ENCODE results near the gene ZNF710.

The ZNF710 gene

DNA sequence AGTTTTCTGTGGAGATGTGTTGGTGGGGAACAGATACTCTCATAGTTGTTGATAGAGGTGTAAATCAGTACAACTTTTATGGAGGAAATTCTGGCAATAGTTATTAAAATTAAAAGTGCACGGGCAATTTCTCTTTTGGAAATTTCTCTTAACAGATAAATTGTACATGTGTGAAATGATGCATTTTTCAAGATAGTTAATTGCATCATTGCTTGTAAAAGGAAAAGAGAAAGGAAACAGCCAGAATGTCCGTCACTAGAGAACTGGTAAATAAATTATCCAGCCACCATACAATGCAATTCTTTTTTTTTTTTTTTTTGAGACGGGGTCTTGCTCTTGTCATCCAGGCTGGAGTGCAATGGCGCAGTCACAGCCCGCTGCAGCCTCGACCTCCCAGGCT is 14.2 kb downstream of the ZNF710 start:
- Histone ChIP-seq H2AK5ac (ENCODE audit: low read length) (no peak overlapping the region), H3K4me1 (ENCODE audit: control insufficient read depth in 1 of 2, insufficient read depth in 2 of 2, low read length in 2 of 2) (peaks cover 3 to 5% of the 10 kb centered on the region in 2 experiments), H2AFZ (ENCODE audit: insufficient read depth, low read length, poor library complexity) (no peak overlapping the region), H3K23ac (ENCODE audit: low read length) (no peak overlapping the region), H3K9ac (ENCODE audit: low read length) (no peak overlapping the region), H3K79me2 (ENCODE audit: control insufficient read depth, insufficient read depth, low read length, poor library complexity) (peaks cover 2% of the 10 kb centered on the region), H4K12ac (ENCODE audit: low read depth, low read length) (no peak overlapping the region), H2BK120ac (ENCODE audit: insufficient read depth, low read length, poor library complexity) (no peak overlapping the region), H2BK5ac (ENCODE audit: low read depth, low read length, poor library complexity) (no peak overlapping the region), H3K27ac (ENCODE audit: low read depth, low read length) (no peak overlapping the region), H3K36me3 (ENCODE audit: control insufficient read depth in 1 of 2, insufficient read depth in 2 of 2, low read length in 2 of 2) (peaks cover 3% of the 10 kb centered on the region in 2 experiments), H3K79me1 (ENCODE audit: low read length) (no peaks in the 10 kb centered on the region), H3K4ac (ENCODE audit: low read depth, low read length) (no peak overlapping the region), H3K18ac (ENCODE audit: low read length) (no peak overlapping the region), H3K9me3 (ENCODE audit: insufficient read depth, low read depth, low read length) (peaks cover 3% of the 10 kb centered on the region), H4K8ac (ENCODE audit: low read depth, low read length) (no peak overlapping the region), H4K91ac (ENCODE audit: low read depth, low read length) (no peak overlapping the region), H3K4me2 (ENCODE audit: low read length) (no peak overlapping the region), H2BK12ac (ENCODE audit: low read length) (no peak overlapping the region), H3K27me3 (ENCODE audit: insufficient read depth, low read length) (no peaks in the 10 kb centered on the region), H3K14ac (ENCODE audit: low read length) (no peak overlapping the region), H3K4me3 (ENCODE audit: low read depth, low read length) (no peak overlapping the region)
- no peak for DNase-seq
- no CpG with 5 or more reads among the region's 6 CpGs for WGBS (ENCODE audit: extremely low coverage, insufficient coverage, insufficient read length)

DNA sequence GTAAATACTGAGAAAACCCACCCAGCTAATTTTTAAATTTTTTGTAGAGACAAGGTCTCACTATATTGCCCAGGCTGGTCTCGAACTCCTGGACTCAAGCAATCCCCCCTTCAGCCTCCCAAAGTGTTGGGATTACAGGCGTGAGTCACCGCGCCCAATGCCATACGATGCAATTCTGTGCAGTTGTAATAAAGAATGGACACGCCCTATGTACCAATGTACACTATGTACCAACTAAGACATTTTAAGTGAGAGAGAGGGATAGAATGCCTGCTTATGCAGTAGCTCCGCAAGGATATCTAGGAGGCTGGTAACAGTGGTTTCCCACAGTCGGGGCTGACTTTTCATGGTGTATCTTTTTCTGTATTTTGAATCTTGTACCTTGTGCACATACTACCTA is 14.6 kb downstream of the ZNF710 start:
- Histone ChIP-seq H2BK5ac (ENCODE audit: low read depth, low read length, poor library complexity) (no peak overlapping the region), H3K4me3 (ENCODE audit: low read depth, low read length) (no peak overlapping the region), H3K27ac (ENCODE audit: low read depth, low read length) (no peak overlapping the region), H4K8ac (ENCODE audit: low read depth, low read length) (no peak overlapping the region), H3K27me3 (ENCODE audit: insufficient read depth, low read length) (no peaks in the 10 kb centered on the region), H3K4me2 (ENCODE audit: low read length) (no peak overlapping the region), H2AFZ (ENCODE audit: insufficient read depth, low read length, poor library complexity) (no peak overlapping the region), H3K4ac (ENCODE audit: low read depth, low read length) (no peak overlapping the region), H4K12ac (ENCODE audit: low read depth, low read length) (no peak overlapping the region), H3K14ac (ENCODE audit: low read length) (no peak overlapping the region), H3K36me3 (ENCODE audit: control insufficient read depth in 1 of 2, insufficient read depth in 2 of 2, low read length in 2 of 2) (peaks cover 3% of the 10 kb centered on the region in 2 experiments), H3K79me2 (ENCODE audit: control insufficient read depth, insufficient read depth, low read length, poor library complexity) (peaks cover 2% of the 10 kb centered on the region), H3K9me3 (ENCODE audit: insufficient read depth, low read depth, low read length) (peaks cover 3% of the 10 kb centered on the region), H2BK12ac (ENCODE audit: low read length) (no peak overlapping the region), H2BK120ac (ENCODE audit: insufficient read depth, low read length, poor library complexity) (no peak overlapping the region), H3K9ac (ENCODE audit: low read length) (no peak overlapping the region), H3K79me1 (ENCODE audit: low read length) (no peaks in the 10 kb centered on the region), H4K91ac (ENCODE audit: low read depth, low read length) (no peak overlapping the region), H2AK5ac (ENCODE audit: low read length) (no peak overlapping the region), H3K4me1 (ENCODE audit: control insufficient read depth in 1 of 2, insufficient read depth in 2 of 2, low read length in 2 of 2) (peaks cover 3 to 5% of the 10 kb centered on the region in 2 experiments), H3K18ac (ENCODE audit: low read length) (no peak overlapping the region), H3K23ac (ENCODE audit: low read length) (no peak overlapping the region)
- DNase-seq, result no peak
- no CpG with 5 or more reads among the region's 8 CpGs for WGBS (ENCODE audit: extremely low coverage, insufficient coverage, insufficient read length)

DNA sequence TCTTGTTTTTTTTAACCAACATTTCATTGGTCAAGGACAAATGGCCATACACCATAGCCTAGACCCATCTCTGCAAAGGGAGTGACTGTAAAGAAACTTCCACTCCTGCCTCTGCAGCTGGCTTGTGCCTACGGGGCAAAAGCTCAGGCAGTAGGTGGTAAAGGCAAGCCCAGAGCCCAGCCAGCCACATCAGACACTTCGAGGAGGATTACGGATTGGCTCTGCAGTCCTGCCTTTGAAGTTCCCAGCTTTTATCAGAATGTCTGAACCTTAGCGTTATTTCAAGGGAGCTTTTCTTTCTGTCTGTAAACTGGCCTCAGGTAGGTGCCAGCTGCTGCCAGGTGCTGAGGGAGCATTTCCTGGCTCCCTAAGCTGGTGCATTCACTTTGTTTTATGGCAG is 15.6 kb downstream of the ZNF710 start:
- no peak overlapping the region for H3K4ac ChIP-seq (ENCODE audit: low read depth, low read length)
- H2AK5ac ChIP-seq (ENCODE audit: low read length), result no peak overlapping the region
- H3K4me3 ChIP-seq (ENCODE audit: low read depth, low read length), result no peak overlapping the region
- H2BK5ac ChIP-seq (ENCODE audit: low read depth, low read length, poor library complexity), result no peak overlapping the region
- H4K8ac ChIP-seq (ENCODE audit: low read depth, low read length), result no peak overlapping the region
- no peak overlapping the region for H3K9ac ChIP-seq (ENCODE audit: low read length)
- H3K14ac ChIP-seq (ENCODE audit: low read length), result no peak overlapping the region
- H3K27me3 ChIP-seq (ENCODE audit: insufficient read depth, low read length), result no peaks in the 10 kb centered on the region
- H3K79me1 ChIP-seq (ENCODE audit: low read length), result no peaks in the 10 kb centered on the region
- H3K27ac ChIP-seq (ENCODE audit: low read depth, low read length), result no peak overlapping the region
- H4K91ac ChIP-seq (ENCODE audit: low read depth, low read length), result no peak overlapping the region
- H3K4me2 ChIP-seq (ENCODE audit: low read length), result no peak overlapping the region
- WGBS (ENCODE audit: extremely low coverage, insufficient coverage, insufficient read length), result no CpG with 5 or more reads among the region's 4 CpGs
- peaks cover 2 to 3% of the 10 kb centered on the region in 2 experiments for H3K36me3 ChIP-seq (ENCODE audit: control insufficient read depth in 1 of 2, insufficient read depth in 2 of 2, low read length in 2 of 2)
- H3K18ac ChIP-seq (ENCODE audit: low read length), result no peak overlapping the region
- H3K23ac ChIP-seq (ENCODE audit: low read length), result no peak overlapping the region
- H3K9me3 ChIP-seq (ENCODE audit: insufficient read depth, low read depth, low read length), result peaks cover 2% of the 10 kb centered on the region
- H3K4me1 ChIP-seq (ENCODE audit: control insufficient read depth in 1 of 2, insufficient read depth in 2 of 2, low read length in 2 of 2), result peaks cover 3 to 5% of the 10 kb centered on the region in 2 experiments
- no peak overlapping the region for H2AFZ ChIP-seq (ENCODE audit: insufficient read depth, low read length, poor library complexity)
- H2BK120ac ChIP-seq (ENCODE audit: insufficient read depth, low read length, poor library complexity), result no peak overlapping the region
- H4K12ac ChIP-seq (ENCODE audit: low read depth, low read length), result no peak overlapping the region
- no peak for DNase-seq
- H3K79me2 ChIP-seq (ENCODE audit: control insufficient read depth, insufficient read depth, low read length, poor library complexity), result peaks cover 2% of the 10 kb centered on the region
- H2BK12ac ChIP-seq (ENCODE audit: low read length), result no peak overlapping the region

- Histone ChIP-seq H4K12ac (ENCODE audit: low read depth, low read length) (no peak overlapping the region), H3K79me2 (ENCODE audit: control insufficient read depth, insufficient read depth, low read length, poor library complexity) (peaks cover 2% of the 10 kb centered on the region), H2BK12ac (ENCODE audit: low read length) (no peak overlapping the region), H3K36me3 (ENCODE audit: control insufficient read depth in 1 of 2, insufficient read depth in 2 of 2, low read length in 2 of 2) (no peaks in the 10 kb centered on the region), H3K9ac (ENCODE audit: low read length) (no peak overlapping the region), H3K18ac (ENCODE audit: low read length) (no peak overlapping the region), H3K79me1 (ENCODE audit: low read length) (no peaks in the 10 kb centered on the region), H2BK5ac (ENCODE audit: low read depth, low read length, poor library complexity) (no peak overlapping the region), H2BK120ac (ENCODE audit: insufficient read depth, low read length, poor library complexity) (no peak overlapping the region), H4K91ac (ENCODE audit: low read depth, low read length) (no peak overlapping the region), H3K4me2 (ENCODE audit: low read length) (no peak overlapping the region), H3K27me3 (ENCODE audit: insufficient read depth, low read length) (no peaks in the 10 kb centered on the region), H2AK5ac (ENCODE audit: low read length) (no peak overlapping the region), H3K4me1 (ENCODE audit: control insufficient read depth in 1 of 2, insufficient read depth in 2 of 2, low read length in 2 of 2) (peaks cover 3 to 5% of the 10 kb centered on the region in 2 experiments), H3K4ac (ENCODE audit: low read depth, low read length) (no peak overlapping the region), H3K14ac (ENCODE audit: low read length) (no peak overlapping the region), H3K9me3 (ENCODE audit: insufficient read depth, low read depth, low read length) (no peaks in the 10 kb centered on the region), H3K27ac (ENCODE audit: low read depth, low read length) (no peak overlapping the region), H3K4me3 (ENCODE audit: low read depth, low read length) (no peak overlapping the region), H3K23ac (ENCODE audit: low read length) (no peak overlapping the region), H2AFZ (ENCODE audit: insufficient read depth, low read length, poor library complexity) (no peak overlapping the region), H4K8ac (ENCODE audit: low read depth, low read length) (no peak overlapping the region)
- WGBS (ENCODE audit: extremely low coverage, insufficient coverage, insufficient read length), result no CpG with 5 or more reads among the region's 17 CpGs
- no peak for DNase-seq
Measured at GRCh38 chr15:90018216-90018831, 17.2 kb downstream of the ZNF710 start.

Data from trophoblast cell (in vitro differentiated cells and primary cell).